ENCODE results near the gene KRT13. TPM values are rescaled to one million over a fixed set of nuclear protein-coding genes. Genes with fewer than 3 reads are reported as not detected.

The KRT13 gene
- total RNA-seq, 1 donor from 2014 or later: not detected

DNA sequence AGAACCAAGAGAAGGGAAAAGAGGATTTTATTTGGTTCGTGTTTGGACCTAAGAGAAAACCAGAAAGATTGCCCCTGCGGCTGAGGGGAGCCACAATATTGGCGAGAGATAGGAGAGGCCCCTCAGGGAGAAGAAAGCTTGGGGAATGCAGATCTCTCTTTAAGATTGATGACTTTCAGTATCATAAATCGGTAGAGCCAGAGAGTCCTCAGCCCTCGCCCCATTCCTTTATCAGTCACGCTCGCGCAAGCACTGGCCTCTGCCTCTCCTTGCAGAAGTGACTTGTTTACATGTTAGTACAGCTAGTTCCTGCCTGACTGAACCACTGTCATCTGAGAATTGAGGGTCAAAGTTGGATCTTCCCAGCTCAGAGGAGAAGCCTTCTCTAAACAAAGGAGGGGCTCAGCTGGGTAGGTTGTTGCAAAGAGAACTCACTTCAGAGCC lies 44.2 kb upstream of the KRT13 start:
- Mint-ChIP-seq H3K27ac (ENCODE audit: unreplicated experiment) (no peak overlapping the region), H3K27me3 (ENCODE audit: unreplicated experiment) (peaks cover 10% of the 10 kb centered on the region), H3K4me3 (ENCODE audit: unreplicated experiment) (no peak overlapping the region), H3K36me3 (ENCODE audit: low read depth, unreplicated experiment) (no peaks in the 10 kb centered on the region), H3K4me1 (ENCODE audit: unreplicated experiment) (peaks cover 3% of the 10 kb centered on the region), H3K9me3 (ENCODE audit: unreplicated experiment) (no peaks in the 10 kb centered on the region)
- no peak for DNase-seq (ENCODE audit: low spot score)
- TF ChIP-seq, protein P1, sequence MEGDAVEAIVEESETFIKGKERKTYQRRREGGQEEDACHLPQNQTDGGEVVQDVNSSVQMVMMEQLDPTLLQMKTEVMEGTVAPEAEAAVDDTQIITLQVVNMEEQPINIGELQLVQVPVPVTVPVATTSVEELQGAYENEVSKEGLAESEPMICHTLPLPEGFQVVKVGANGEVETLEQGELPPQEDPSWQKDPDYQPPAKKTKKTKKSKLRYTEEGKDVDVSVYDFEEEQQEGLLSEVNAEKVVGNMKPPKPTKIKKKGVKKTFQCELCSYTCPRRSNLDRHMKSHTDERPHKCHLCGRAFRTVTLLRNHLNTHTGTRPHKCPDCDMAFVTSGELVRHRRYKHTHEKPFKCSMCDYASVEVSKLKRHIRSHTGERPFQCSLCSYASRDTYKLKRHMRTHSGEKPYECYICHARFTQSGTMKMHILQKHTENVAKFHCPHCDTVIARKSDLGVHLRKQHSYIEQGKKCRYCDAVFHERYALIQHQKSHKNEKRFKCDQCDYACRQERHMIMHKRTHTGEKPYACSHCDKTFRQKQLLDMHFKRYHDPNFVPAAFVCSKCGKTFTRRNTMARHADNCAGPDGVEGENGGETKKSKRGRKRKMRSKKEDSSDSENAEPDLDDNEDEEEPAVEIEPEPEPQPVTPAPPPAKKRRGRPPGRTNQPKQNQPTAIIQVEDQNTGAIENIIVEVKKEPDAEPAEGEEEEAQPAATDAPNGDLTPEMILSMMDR (IDR thresholded peaks at IDR 0.05; ENCODE audit: unreplicated experiment): no peak

DNA sequence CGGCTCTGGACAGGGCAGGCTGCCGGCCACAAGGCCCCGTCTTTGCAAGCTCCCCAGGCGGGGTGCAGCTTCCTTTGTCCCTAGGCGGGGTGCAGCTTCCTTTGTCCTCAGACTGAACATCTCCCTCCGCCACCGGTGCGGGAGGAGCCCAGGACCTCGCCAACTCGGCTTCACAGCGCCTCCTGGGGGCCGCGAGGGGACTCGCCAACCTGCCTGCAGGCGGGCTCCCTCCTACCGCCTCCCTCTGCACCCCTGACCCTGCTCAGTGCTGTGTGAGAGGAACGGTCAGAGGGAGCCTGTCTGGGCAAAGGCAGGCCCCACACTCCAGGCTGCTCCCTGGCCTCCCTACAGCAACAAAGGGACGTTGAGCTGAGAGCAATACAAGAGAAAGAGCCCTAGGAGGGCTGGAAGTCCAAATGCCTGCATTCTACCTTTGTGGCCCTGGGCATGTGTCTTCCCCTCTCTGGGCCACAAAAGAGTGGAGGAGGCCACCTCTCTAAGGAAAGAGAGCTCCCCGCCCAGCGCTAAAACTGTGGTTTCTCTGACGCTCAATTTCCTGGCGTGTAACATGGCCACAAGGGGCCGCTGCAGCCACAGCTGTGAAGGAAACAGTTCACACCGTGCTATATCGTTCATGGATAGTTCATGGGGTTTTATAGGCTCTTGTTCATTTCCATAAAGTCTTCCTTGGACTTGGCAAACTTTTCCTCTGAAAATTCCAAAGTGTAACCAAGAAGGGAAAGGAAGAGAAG lies 43.6 kb upstream of the KRT13 start:
- Mint-ChIP-seq H3K27me3 (ENCODE audit: unreplicated experiment) (peaks cover 10% of the 10 kb centered on the region), H3K4me1 (ENCODE audit: unreplicated experiment) (peaks cover 3% of the 10 kb centered on the region), H3K36me3 (ENCODE audit: low read depth, unreplicated experiment) (no peaks in the 10 kb centered on the region), H3K9me3 (ENCODE audit: unreplicated experiment) (no peaks in the 10 kb centered on the region), H3K27ac (ENCODE audit: unreplicated experiment) (peak overlapping the region; percentile 30), H3K4me3 (ENCODE audit: unreplicated experiment) (no peak overlapping the region)
- peak; percentile 87 for DNase-seq (ENCODE audit: low spot score)
- TF ChIP-seq, protein P1 (IDR thresholded peaks at IDR 0.05; ENCODE audit: unreplicated experiment): peak; percentile 81

DNA sequence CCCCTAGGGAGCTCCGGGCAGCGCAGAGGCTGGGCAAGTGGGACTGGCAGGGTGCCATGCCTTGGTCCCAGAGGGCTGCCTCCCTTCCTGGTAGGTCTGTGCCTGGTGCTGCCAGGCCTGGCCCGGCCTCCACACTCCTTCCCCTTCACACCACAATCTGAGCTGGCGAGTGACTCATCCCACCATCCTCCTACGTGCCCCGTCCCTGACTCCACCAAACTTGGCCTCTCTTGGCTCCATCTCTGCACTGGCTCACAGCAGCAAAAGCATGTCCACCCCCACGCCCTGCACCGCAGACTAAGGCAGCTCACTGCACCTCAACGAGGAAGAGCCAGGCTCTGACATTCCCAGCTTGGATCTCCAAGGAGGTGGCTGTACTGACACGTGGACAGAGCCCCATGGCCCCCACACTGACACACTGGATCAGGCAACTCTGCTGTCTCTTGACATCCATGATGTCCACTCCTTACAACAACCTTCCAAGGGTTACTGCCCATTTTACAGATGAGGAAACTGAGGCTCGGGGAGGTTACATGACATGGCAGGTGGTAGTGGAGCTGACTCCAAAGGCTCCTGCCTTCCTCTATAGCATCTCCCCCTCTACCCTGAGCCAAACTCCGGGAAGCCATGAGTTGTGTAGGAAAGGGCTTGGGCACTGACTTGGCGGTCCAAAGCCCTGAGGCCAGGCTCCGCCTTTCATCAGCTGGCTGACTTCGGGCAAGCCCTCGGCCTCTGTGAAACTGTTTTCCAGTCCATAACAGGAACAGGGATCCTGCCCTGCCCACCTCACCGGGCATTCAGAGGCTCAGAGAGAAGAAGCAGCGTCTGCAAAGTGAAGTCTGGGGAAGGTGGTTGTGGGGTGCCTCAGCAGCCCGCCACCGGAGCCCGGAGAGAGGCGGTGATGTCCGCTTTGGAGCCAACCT lies 42.8 kb upstream of the KRT13 start:
- peaks cover 10% of the 10 kb centered on the region for H3K27me3 Mint-ChIP-seq (ENCODE audit: unreplicated experiment)
- no peak overlapping the region for H3K27ac Mint-ChIP-seq (ENCODE audit: unreplicated experiment)
- H3K4me1 Mint-ChIP-seq (ENCODE audit: unreplicated experiment): peaks cover 3% of the 10 kb centered on the region
- TF ChIP-seq, protein P1 (IDR thresholded peaks at IDR 0.05; ENCODE audit: unreplicated experiment): no peak
- no peak overlapping the region for H3K4me3 Mint-ChIP-seq (ENCODE audit: unreplicated experiment)
- no peaks in the 10 kb centered on the region for H3K9me3 Mint-ChIP-seq (ENCODE audit: unreplicated experiment)
- no peaks in the 10 kb centered on the region for H3K36me3 Mint-ChIP-seq (ENCODE audit: low read depth, unreplicated experiment)
- DNase-seq (ENCODE audit: low spot score): no peak

DNA sequence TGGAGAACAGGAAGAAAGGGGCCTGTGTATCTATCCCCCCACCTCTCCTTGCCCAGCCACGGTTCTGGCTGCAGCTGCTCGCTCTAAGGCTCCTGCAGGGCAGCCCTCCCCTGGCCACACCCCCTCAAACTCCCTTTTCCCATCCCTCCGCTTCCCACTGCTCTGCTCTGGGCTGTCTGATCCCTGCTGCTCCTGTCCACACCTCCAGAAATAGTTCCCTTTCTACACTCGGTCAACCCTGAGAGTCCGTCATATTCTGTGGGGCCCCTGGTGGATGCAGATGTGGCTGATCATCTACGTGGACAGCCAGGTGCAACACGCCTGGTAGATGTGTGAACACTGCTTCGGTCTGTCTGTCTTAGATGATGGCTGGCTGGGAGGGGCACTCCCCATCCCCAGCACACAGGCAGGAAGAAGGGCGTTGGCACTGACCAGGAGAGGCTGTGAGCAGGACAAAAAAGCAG lies 42.0 kb upstream of the KRT13 start:
- Mint-ChIP-seq H3K4me3 (ENCODE audit: unreplicated experiment) (no peak overlapping the region), H3K27me3 (ENCODE audit: unreplicated experiment) (peaks cover 8% of the 10 kb centered on the region), H3K9me3 (ENCODE audit: unreplicated experiment) (no peaks in the 10 kb centered on the region), H3K27ac (ENCODE audit: unreplicated experiment) (no peak overlapping the region), H3K4me1 (ENCODE audit: unreplicated experiment) (peaks cover 3% of the 10 kb centered on the region), H3K36me3 (ENCODE audit: low read depth, unreplicated experiment) (no peaks in the 10 kb centered on the region)
- TF ChIP-seq, protein P1 (IDR thresholded peaks at IDR 0.05; ENCODE audit: unreplicated experiment): no peak
- no peak for DNase-seq (ENCODE audit: low spot score)
